ENCODE measurements around the gene PRPSAP1. TPM values are rescaled to one million over a fixed set of nuclear protein-coding genes. Genes with fewer than 3 reads are reported as not detected.

PRPSAP1 gene
- total and polyA plus RNA-seq, 8 donors = 25.0 to 49.0 (median 38.4) TPM

DNA sequence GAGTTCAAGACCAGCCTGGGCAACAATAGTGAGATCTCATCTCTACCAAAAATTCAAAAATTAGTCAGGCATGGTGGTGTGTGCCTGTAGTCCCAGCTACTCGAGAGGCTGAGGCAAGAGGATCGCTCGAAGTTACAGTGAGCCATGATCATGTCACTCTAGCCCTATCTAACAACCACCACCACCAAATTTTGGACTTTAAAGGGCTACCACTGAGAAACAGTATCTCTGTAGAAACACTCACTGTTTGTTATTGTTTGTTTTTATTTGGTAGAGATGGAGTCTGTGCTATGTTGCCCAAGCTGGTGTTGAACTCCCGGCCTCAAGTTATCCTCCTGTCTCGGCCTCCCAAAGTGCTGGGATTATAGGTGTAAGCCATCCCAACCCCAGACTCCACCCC lies 89.8 kb downstream of the PRPSAP1 start:
- DNase-seq = no peak
- TF ChIP-seq POLR2A (IDR thresholded peaks at IDR 0.05) = no peak
- H3K4me1 ChIP-seq = peaks cover 73 to 82% (median 79%) of the 10 kb centered on the region in 4 donors
- H3K27ac ChIP-seq = peak overlapping the region; percentile 82 to 100 (median 94)
- peaks cover 0 to 11% (median 2%) of the 10 kb centered on the region in 4 donors for H3K36me3 ChIP-seq
- no peaks in the 10 kb centered on the region for H3K27me3 ChIP-seq
- intact Hi-C loops (cut with DNase I; ENCODE audit: low total_unique reads) = no loop called here
- H3K4me3 ChIP-seq = no peak overlapping the region
- H3K9me3 ChIP-seq = no peaks in the 10 kb centered on the region
- WGBS, 5 donors = 83 to 94% (median 92%) methylated on average over 5 of the region's 5 CpGs

DNA sequence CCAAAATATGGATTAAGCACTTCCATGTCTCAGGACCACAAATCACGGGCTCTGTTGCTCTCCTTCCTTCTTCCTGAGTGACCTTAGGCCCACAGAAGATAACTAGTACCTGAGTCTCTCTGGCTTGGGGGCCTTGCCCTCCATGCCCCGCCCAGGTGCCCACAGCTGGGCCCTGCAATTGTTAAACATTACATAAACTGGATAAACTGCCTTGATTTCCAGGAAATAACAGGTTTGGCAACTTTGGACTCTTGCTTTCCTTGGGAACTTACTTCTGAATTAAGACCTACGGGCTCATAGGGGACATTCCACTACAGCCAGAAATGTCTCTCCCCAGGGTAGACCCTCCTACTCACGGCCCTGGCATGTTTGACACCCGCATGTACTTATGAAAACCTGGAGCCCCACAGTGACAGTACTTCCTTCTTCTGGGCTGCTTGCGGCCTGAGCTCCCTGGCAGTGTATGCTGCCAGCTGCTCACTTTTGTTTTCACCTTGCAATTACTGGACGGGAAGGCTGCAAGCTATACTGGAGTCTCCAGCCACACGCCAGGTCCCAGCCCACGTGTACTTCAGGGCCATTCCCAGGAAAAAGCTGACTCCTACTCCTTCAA lies 90.9 kb downstream of the PRPSAP1 start:
- peak overlapping the region; percentile 82 to 100 (median 94) for H3K27ac ChIP-seq
- H3K27me3 ChIP-seq = no peaks in the 10 kb centered on the region
- intact Hi-C loops (cut with DNase I; ENCODE audit: low total_unique reads) = no loop called here
- no peaks in the 10 kb centered on the region for H3K9me3 ChIP-seq
- 20 to 35% (median 29%) methylated on average over 9 of the region's 9 CpGs for WGBS, 5 donors
- peaks cover 67 to 82% (median 76%) of the 10 kb centered on the region in 4 donors for H3K4me1 ChIP-seq
- H3K4me3 ChIP-seq = peak overlapping the region in 1 of 4 donors; percentile 0
- no peak for TF ChIP-seq EP300 (IDR thresholded peaks at IDR 0.05)
- TF ChIP-seq POLR2AphosphoS5 (IDR thresholded peaks at IDR 0.05) = peak in 1 of 3 donors; percentile 49
- TF ChIP-seq, protein P1, sequence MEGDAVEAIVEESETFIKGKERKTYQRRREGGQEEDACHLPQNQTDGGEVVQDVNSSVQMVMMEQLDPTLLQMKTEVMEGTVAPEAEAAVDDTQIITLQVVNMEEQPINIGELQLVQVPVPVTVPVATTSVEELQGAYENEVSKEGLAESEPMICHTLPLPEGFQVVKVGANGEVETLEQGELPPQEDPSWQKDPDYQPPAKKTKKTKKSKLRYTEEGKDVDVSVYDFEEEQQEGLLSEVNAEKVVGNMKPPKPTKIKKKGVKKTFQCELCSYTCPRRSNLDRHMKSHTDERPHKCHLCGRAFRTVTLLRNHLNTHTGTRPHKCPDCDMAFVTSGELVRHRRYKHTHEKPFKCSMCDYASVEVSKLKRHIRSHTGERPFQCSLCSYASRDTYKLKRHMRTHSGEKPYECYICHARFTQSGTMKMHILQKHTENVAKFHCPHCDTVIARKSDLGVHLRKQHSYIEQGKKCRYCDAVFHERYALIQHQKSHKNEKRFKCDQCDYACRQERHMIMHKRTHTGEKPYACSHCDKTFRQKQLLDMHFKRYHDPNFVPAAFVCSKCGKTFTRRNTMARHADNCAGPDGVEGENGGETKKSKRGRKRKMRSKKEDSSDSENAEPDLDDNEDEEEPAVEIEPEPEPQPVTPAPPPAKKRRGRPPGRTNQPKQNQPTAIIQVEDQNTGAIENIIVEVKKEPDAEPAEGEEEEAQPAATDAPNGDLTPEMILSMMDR (IDR thresholded peaks at IDR 0.05) = no peak
- TF ChIP-seq POLR2A (IDR thresholded peaks at IDR 0.05) = peak in 1 of 4 donors; percentile 29
- DNase-seq = peak; percentile 80 to 92
- H3K36me3 ChIP-seq = peaks cover 0 to 8% (median 0%) of the 10 kb centered on the region in 4 donors

DNA sequence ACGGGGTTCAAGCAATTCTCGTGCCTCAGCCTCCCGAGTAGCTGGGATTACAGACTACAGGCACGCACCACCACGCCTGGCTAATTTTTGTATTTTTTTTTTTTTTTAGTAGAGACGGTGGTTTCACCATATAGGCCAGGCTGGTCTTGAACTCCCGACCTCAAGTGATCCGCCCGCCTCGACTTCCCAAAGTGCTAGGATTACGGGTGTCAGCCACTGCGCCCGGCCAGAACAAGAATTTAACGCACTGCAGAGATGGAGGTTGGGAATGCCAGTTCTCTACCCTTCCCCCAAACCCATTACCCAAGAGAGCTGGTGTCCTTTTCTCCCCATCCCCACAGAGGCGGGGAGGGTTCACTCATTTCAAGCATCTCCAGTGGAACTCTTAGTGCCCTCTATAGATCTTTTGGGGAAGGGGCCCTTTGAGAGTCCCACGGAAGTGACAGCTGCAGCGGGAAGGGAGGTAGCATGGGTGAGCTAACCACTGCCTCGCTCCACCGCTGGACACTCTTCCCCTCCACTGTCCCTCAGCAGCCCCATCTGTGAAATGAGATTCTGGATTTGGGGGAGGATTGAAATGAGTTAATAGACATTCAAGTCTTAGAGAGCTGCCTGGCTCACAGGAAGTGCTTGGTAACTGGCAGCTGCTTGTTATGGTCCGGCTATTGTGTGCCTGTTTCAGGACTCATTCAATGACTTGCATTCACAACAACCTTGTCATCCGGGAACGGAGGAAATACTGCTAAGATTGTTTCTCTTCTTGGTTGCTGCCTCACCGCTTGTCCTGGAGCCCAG lies 92.1 kb downstream of the PRPSAP1 start:
- intact Hi-C loops (cut with DNase I; ENCODE audit: low total_unique reads) = no loop called here
- DNase-seq = peak in 1 of 2 donors; percentile 59
- Histone ChIP-seq H3K9me3 (no peaks in the 10 kb centered on the region), H3K27ac (peak overlapping the region; percentile 82 to 100 (median 94)), H3K36me3 (no peaks in the 10 kb centered on the region), H3K4me3 (no peak overlapping the region), H3K4me1 (peaks cover 55 to 73% (median 66%) of the 10 kb centered on the region in 4 donors), H3K27me3 (no peaks in the 10 kb centered on the region)
- WGBS, 5 donors = 80 to 88% (median 85%) methylated on average over 21 to 23 of the region's 23 CpGs
- peak in 1 of 3 donors; percentile 43 for TF ChIP-seq POLR2AphosphoS5 (IDR thresholded peaks at IDR 0.05)
- TF ChIP-seq, protein P1 (IDR thresholded peaks at IDR 0.05) = no peak

DNA sequence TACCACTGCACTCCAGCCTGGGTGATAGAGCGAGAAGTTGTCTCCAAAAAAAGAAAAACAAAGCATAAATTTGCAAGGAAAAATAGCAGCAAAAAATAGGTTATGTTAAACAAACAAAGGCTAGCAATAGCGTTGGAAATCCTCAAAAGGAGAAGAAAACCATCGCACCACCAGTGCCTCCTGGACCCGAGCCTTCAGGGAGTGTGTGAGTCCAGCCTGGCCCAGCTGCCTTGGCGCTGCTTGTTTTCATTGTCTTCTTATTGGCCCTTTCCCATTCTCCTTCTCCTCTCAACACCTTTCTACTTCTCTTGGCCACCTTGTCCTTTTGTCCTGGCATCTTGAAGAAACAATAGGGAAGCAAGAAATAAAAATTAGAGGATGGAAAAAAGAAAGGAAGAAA lies 93.0 kb downstream of the PRPSAP1 start:
- no peak for TF ChIP-seq POLR2A (IDR thresholded peaks at IDR 0.05)
- TF ChIP-seq, protein P1 (IDR thresholded peaks at IDR 0.05) = no peak
- no peak for TF ChIP-seq POLR2AphosphoS5 (IDR thresholded peaks at IDR 0.05)
- TF ChIP-seq EP300 (IDR thresholded peaks at IDR 0.05) = no peak
- Histone ChIP-seq H3K36me3 (no peaks in the 10 kb centered on the region), H3K4me3 (no peak overlapping the region), H3K27me3 (no peaks in the 10 kb centered on the region), H3K4me1 (peaks cover 53 to 72% (median 63%) of the 10 kb centered on the region in 4 donors), H3K9me3 (no peaks in the 10 kb centered on the region), H3K27ac (peak overlapping the region; percentile 82 to 100 (median 94))
- WGBS, 5 donors = 66 to 89% (median 67%) methylated on average over 5 of the region's 5 CpGs
- intact Hi-C loops (cut with DNase I; ENCODE audit: low total_unique reads) = no loop called here
- no peak for DNase-seq
